Liver (tissue), 9 donors: ENCODE results near the gene KLHL20. TPM values are rescaled to one million over a fixed set of nuclear protein-coding genes. Genes with fewer than 3 reads are reported as not detected.

Experiments
- DNase-seq: peaks from one replicate; pipeline ENCODE4 v3.0.0-alpha.2; 2017; ENCODE audit warnings: low spot score
- H3K27ac ChIP-seq, 2 donors: one replicate each; pipeline ENCODE4 v1.7.0; 2013; ENCODE audit warnings: inconsistent platforms in 2 of 2, low read length in 2 of 2, control low read depth in 1 of 2, low read depth in 1 of 2, mild to moderate bottlenecking in 1 of 2
- H3K27me3 ChIP-seq, 4 donors: one replicate each; pipeline versions ENCODE4 v1.6.1 to v1.7.0; 2013; ENCODE audit warnings: low read length in 3 of 4, inconsistent platforms in 1 of 4, mild to moderate bottlenecking in 1 of 4, moderate library complexity in 1 of 4; ENCODE audit not compliant: control insufficient read depth in 4 of 4, insufficient read depth in 4 of 4
- H3K36me3 ChIP-seq, 4 donors: one replicate each; pipeline versions ENCODE4 v1.6.1 to v1.7.0; 2013; ENCODE audit warnings: low read length in 3 of 4, mild to moderate bottlenecking in 3 of 4, low read depth in 1 of 4, moderate library complexity in 1 of 4; ENCODE audit not compliant: control insufficient read depth in 4 of 4, insufficient read depth in 3 of 4
- H3K4me1 ChIP-seq, 4 donors: one replicate each; pipeline versions ENCODE4 v1.6.1 to v1.7.0; 2013; ENCODE audit warnings: low read length in 3 of 4, mild to moderate bottlenecking in 3 of 4, moderate library complexity in 1 of 4; ENCODE audit not compliant: control insufficient read depth in 4 of 4, insufficient read depth in 4 of 4
- H3K4me3 ChIP-seq, 3 donors: one replicate each; pipeline versions ENCODE4 v1.6.1 to v1.7.0; 2013; ENCODE audit warnings: low read length in 3 of 3, control low read depth in 1 of 3, low read depth in 1 of 3, mild to moderate bottlenecking in 1 of 3
- H3K9ac ChIP-seq, 2 donors: one replicate each; pipeline ENCODE4 v1.7.0; 2013; ENCODE audit warnings: low read length in 2 of 2, mild to moderate bottlenecking in 2 of 2, moderate library complexity in 2 of 2, control low read depth in 1 of 2, low read depth in 1 of 2
- H3K9me3 ChIP-seq, 4 donors: one replicate each; pipeline versions ENCODE4 v1.6.1 to v1.7.0; 2013; ENCODE audit warnings: low read length in 3 of 4; ENCODE audit not compliant: control insufficient read depth in 4 of 4
- FOXA1 ChIP-seq: IDR thresholded peaks from 2 replicates; pipeline ENCODE4 v1.6.1; 2016; ENCODE audit warnings: antibody characterized with exemption
- FOXA2 ChIP-seq: IDR thresholded peaks from 2 replicates; pipeline ENCODE4 v1.6.1; 2016; ENCODE audit warnings: antibody characterized with exemption
- GABPA ChIP-seq, 2 donors: IDR thresholded peaks in 1 of 2; conservative IDR thresholded peaks in 1 of 2; 2 replicates each; pipeline ENCODE4 v1.6.1; 2016; ENCODE audit warnings: antibody characterized with exemption in 2 of 2, mild to moderate bottlenecking in 1 of 2, moderate library complexity in 1 of 2
- HNF4A ChIP-seq, 2 donors: conservative IDR thresholded peaks; 2 replicates each; pipeline ENCODE4 v1.6.1; 2016; ENCODE audit warnings: antibody characterized with exemption in 2 of 2, mild to moderate bottlenecking in 2 of 2
- RXRA ChIP-seq, 2 donors: IDR thresholded peaks; 2 replicates each; pipeline ENCODE4 v1.6.1; 2017 to 2018; ENCODE audit warnings: antibody characterized with exemption in 2 of 2, mild to moderate bottlenecking in 1 of 2
- SP1 ChIP-seq: IDR thresholded peaks from 2 replicates; pipeline ENCODE4 v1.6.1; 2018; ENCODE audit warnings: antibody characterized with exemption, mild to moderate bottlenecking
- TAF1 ChIP-seq: conservative IDR thresholded peaks from 2 replicates; pipeline ENCODE4 v1.6.1; 2016; ENCODE audit warnings: antibody characterized with exemption, mild to moderate bottlenecking
- YY1 ChIP-seq: IDR thresholded peaks from 2 replicates; pipeline ENCODE4 v1.6.1; 2016; ENCODE audit warnings: antibody characterized with exemption, mild to moderate bottlenecking
- ZBTB33 ChIP-seq: IDR thresholded peaks from 2 replicates; pipeline ENCODE4 v1.6.1; 2016; ENCODE audit warnings: antibody characterized with exemption
- WGBS: extraction: QIAGEN DNeasy Blood & Tissue Kit; methylation state at CpG from one replicate; pipeline ENCODE4 v1.1.7; 2013; 5-methylcytosine and 5-hydroxymethylcytosine counted together
- polyA plus RNA-seq, 2 donors: library from polyadenylated mRNA; stranded (reverse) in 1 of 2; unstranded in 1 of 2; fragments of 200-250 nt in 1 of 2; fragments of >200 nt in 1 of 2; fragmentation: Nextera tagmentation in 1 of 2; extraction: Ambion mirVana in 1 of 2; gene quantifications; one replicate each; pipeline versions ENCODE4 v1.2.1 to v1.2.3, GENCODE V29; 2013 to 2015
- total RNA-seq, 2 donors: library from RNA; depleted of rRNA; stranded (reverse); fragments of >200 nt; gene quantifications; one replicate each; pipeline ENCODE4 v1.2.3, GENCODE V29; 2014
- TF ChIP-seq, protein P1 (sequence below): fragments of 150-350 bp; IDR thresholded peaks from 2 replicates; pipeline ENCODE4 v1.5.1; 2017; ENCODE audit warnings: improper control_type of control experiment, low read depth, low read length; ENCODE audit not compliant: missing input control
- TF ChIP-seq, protein P2 (sequence below): IDR thresholded peaks from 2 replicates; pipeline ENCODE4 v1.6.1; 2016; ENCODE audit warnings: antibody characterized with exemption, mild to moderate bottlenecking
- TF ChIP-seq, protein P3 (sequence below): IDR thresholded peaks from 2 replicates; pipeline ENCODE4 v1.6.1; 2016; ENCODE audit warnings: antibody characterized with exemption
- donor health status: healthy.
- donor health status: healthy.
- donor health status: healthy.
- donor health status: healthy.
- donor health status: healthy.

Gene KLHL20
- total and polyA plus RNA-seq, 4 donors = 5.2 to 25.9 (median 9.5) TPM

- Histone ChIP-seq H3K27ac (no peak overlapping the region), H3K27me3 (no peaks in the 10 kb centered on the region), H3K36me3 (peaks cover 14 to 65% (median 46%) of the 10 kb centered on the region in 4 donors), H3K4me1 (no peaks in the 10 kb centered on the region), H3K9ac (no peak overlapping the region), H3K9me3 (no peaks in the 10 kb centered on the region), H3K4me3 (no peak overlapping the region)
- DNase-seq = no peak
- TF ChIP-seq, protein P1, sequence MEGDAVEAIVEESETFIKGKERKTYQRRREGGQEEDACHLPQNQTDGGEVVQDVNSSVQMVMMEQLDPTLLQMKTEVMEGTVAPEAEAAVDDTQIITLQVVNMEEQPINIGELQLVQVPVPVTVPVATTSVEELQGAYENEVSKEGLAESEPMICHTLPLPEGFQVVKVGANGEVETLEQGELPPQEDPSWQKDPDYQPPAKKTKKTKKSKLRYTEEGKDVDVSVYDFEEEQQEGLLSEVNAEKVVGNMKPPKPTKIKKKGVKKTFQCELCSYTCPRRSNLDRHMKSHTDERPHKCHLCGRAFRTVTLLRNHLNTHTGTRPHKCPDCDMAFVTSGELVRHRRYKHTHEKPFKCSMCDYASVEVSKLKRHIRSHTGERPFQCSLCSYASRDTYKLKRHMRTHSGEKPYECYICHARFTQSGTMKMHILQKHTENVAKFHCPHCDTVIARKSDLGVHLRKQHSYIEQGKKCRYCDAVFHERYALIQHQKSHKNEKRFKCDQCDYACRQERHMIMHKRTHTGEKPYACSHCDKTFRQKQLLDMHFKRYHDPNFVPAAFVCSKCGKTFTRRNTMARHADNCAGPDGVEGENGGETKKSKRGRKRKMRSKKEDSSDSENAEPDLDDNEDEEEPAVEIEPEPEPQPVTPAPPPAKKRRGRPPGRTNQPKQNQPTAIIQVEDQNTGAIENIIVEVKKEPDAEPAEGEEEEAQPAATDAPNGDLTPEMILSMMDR = no peak
- no peak for TF ChIP-seq TAF1
- TF ChIP-seq SP1 = no peak
- TF ChIP-seq, protein P2, sequence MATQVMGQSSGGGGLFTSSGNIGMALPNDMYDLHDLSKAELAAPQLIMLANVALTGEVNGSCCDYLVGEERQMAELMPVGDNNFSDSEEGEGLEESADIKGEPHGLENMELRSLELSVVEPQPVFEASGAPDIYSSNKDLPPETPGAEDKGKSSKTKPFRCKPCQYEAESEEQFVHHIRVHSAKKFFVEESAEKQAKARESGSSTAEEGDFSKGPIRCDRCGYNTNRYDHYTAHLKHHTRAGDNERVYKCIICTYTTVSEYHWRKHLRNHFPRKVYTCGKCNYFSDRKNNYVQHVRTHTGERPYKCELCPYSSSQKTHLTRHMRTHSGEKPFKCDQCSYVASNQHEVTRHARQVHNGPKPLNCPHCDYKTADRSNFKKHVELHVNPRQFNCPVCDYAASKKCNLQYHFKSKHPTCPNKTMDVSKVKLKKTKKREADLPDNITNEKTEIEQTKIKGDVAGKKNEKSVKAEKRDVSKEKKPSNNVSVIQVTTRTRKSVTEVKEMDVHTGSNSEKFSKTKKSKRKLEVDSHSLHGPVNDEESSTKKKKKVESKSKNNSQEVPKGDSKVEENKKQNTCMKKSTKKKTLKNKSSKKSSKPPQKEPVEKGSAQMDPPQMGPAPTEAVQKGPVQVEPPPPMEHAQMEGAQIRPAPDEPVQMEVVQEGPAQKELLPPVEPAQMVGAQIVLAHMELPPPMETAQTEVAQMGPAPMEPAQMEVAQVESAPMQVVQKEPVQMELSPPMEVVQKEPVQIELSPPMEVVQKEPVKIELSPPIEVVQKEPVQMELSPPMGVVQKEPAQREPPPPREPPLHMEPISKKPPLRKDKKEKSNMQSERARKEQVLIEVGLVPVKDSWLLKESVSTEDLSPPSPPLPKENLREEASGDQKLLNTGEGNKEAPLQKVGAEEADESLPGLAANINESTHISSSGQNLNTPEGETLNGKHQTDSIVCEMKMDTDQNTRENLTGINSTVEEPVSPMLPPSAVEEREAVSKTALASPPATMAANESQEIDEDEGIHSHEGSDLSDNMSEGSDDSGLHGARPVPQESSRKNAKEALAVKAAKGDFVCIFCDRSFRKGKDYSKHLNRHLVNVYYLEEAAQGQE = no peak
- over 99% methylated on average over 7 of the region's 7 CpGs for WGBS
Measured at GRCh38 chr1:173784997-173785396, 70.2 kb downstream of the KLHL20 start.

DNA sequence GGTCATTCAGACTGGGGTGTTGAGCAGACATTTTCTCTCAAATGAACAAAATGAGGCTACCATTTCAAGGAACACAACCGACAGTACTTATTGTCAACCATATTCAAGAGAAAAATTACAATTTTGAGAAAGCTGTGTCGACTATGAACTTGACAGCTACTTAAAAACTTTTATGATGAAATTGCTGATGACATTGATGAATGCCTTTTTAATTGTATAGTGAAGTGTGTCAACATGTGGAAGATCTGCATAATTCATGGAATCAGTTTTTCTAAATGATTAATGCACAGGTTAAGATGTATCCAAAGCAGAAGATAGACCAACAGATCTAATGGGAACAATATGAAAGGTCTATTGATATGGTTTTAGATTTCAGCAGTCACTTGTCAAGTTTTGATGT, 75.1 kb downstream of the KLHL20 start:
- H3K36me3 ChIP-seq = peaks cover 6 to 26% (median 12%) of the 10 kb centered on the region in 4 donors
- no peak for DNase-seq
- no peak overlapping the region for H3K27ac ChIP-seq
- no peak overlapping the region for H3K9ac ChIP-seq
- no peak overlapping the region for H3K4me3 ChIP-seq
- no peak for TF ChIP-seq GABPA (IDR thresholded peaks at IDR 0.05 in 1 of 2, conservative IDR thresholded peaks at IDR 0.05 in 1 of 2)
- TF ChIP-seq FOXA1 = no peak
- no peak for TF ChIP-seq HNF4A (conservative IDR thresholded peaks at IDR 0.05)
- no peak for TF ChIP-seq SP1
- TF ChIP-seq, protein P3, sequence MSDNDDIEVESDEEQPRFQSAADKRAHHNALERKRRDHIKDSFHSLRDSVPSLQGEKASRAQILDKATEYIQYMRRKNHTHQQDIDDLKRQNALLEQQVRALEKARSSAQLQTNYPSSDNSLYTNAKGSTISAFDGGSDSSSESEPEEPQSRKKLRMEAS = no peak
- TF ChIP-seq RXRA (IDR thresholded peaks at IDR 0.05) = no peak
- no peak for TF ChIP-seq ZBTB33
- no peak for TF ChIP-seq FOXA2
- TF ChIP-seq YY1 = no peak
- TF ChIP-seq, protein P2 = no peak
- 97% methylated on average over 2 of the region's 2 CpGs for WGBS
- H3K27me3 ChIP-seq = no peaks in the 10 kb centered on the region
- no peaks in the 10 kb centered on the region for H3K9me3 ChIP-seq
- H3K4me1 ChIP-seq = no peaks in the 10 kb centered on the region
